ENCODE measurements around the gene PTCD1. TPM values are rescaled to one million over a fixed set of nuclear protein-coding genes. Genes with fewer than 3 reads are reported as not detected.
"Not testable (repeated sequence)": the region's sequence is repeated elsewhere in the genome, so short reads cannot be mapped to it uniquely, and the experiment has no call there.

PTCD1 gene
- total RNA-seq, 2 experiments from 2014 or later = 5.8 to 8.9 TPM

DNA sequence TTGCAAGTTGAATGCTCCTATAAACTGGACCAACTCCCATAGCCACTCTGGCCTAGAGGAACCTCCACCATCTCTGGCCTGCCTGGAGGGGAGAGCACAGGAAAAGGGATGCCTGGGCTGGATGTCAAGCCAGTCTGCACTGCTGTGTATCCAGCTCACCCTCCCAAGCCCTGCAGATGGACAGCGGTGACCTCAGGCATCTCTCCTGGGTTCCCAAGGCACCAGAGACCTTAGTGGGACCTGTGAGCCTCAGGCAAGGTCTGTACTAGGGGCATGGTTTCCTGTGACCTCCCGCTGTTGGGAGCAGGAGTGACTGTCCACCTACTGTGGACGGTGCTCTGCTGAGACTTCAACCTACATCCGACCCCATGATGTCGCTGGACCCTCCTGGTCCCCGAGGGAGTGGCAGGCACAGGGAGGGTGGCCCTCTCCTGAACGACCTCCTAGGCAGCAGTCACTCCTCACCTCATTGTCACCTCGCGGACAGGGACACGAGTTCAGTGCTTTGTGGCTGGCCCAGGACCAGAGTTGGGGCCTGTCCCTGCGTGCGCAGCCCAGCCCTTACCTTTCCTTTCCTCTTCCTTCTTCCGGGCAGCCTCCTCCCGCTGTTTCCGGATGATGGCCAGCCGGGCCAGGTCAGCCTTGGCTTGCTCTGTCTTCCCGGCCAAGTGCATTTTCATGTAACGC lies 41.2 kb downstream of the PTCD1 start:
- DNase-seq = no peak
- CTCF ChIA-PET = no interaction called here
- Mint-ChIP-seq H3K4me1 (peaks cover 12% of the 10 kb centered on the region), H3K36me3 (peaks cover 53% of the 10 kb centered on the region), H3K27ac (peak overlapping the region; percentile 25), H3K27me3 (no peaks in the 10 kb centered on the region), H3K9me3 (ENCODE audit: low read depth) (no peaks in the 10 kb centered on the region), H3K4me3 (no peak overlapping the region)
- ATAC-seq = no peak

DNA sequence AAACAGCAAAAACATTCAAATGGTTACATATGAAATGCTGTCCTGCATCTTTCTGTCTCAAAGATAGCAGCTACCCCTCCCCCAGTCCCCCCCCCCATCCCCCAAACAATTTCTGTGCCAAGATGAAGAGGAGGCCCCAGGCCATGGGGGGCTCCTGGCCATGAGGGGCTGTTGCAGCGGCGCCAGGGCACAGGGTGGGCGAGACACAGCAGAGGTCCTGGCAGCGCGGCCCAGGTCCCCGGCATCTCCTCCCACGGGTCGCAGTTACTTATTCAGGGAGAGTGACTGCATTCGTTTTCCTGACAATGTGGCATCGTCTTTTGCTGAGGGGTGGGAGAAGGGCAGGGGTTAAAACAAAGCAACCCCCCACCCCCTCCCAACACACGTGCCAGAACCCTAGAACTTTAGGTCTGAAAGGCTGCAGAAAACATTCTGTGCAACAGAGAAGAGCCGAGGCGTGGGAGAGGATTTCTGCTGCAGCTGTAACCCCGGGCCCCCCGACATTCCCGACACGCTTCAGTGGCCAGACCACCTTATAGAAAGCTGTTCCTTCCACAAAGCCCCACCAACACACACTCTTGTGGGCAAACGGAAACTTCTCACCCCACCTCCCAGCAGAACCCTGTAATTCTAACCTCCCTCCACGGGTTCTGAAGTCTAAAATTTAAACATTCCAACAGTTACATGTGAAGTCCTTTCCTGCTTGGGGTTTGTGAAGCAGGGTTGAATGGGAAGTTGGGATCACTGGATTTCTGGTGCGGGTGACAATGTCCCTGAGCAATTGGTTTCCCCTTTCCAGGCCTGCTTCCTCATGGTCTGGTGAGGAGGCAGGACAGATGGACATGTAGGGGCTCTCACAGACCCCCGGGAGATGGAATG lies 41.9 kb downstream of the PTCD1 start:
- no peaks in the 10 kb centered on the region for H3K9me3 Mint-ChIP-seq (ENCODE audit: low read depth)
- DNase-seq (no peak), ATAC-seq (no peak)
- peaks cover 54% of the 10 kb centered on the region for H3K36me3 Mint-ChIP-seq
- peak overlapping the region; percentile 5 for H3K27ac Mint-ChIP-seq
- H3K4me1 Mint-ChIP-seq = peaks cover 16% of the 10 kb centered on the region
- H3K27me3 Mint-ChIP-seq = no peaks in the 10 kb centered on the region
- CTCF ChIA-PET = no interaction called here
- H3K4me3 Mint-ChIP-seq = no peak overlapping the region

DNA sequence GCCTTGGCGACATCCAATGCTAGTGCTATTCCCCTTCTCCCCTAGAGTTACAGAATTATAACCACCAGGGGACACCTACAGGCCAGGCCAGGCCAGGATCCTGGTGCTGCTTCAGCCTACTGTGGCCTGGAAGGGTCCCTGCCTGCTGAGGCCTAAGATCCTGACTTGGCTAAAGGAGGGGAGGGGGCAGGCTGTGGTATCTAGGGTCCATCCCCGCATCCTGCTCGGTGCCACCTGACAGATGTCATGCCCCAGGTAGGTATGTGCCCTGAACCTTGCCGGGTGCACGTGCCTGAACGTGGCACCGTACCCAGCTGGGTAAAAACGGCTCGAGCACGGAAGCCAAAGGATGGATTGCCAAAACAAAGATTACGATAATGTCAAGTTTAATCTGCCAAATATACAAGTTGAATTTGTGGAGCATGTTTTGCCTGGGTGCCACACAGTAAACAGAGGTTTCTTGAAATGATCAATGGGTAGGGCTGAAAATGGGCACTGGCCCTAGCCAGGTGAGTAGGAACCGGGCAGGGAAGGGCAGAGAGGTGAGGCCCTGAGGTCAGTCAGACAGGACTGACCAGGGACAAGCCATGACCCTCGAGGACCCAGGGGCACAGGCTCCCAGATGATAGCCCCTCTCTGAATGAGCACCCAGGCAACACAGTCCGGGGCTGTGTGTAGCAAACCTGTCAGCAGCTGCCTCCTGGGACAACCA lies 42.8 kb downstream of the PTCD1 start:
- DNase-seq (no peak), ATAC-seq (no peak)
- Mint-ChIP-seq H3K36me3 (peaks cover 55% of the 10 kb centered on the region), H3K27me3 (no peaks in the 10 kb centered on the region), H3K4me3 (no peak overlapping the region), H3K27ac (peak overlapping the region; percentile 37), H3K9me3 (ENCODE audit: low read depth) (no peaks in the 10 kb centered on the region), H3K4me1 (peaks cover 22% of the 10 kb centered on the region)
- CTCF ChIA-PET = no interaction called here

DNA sequence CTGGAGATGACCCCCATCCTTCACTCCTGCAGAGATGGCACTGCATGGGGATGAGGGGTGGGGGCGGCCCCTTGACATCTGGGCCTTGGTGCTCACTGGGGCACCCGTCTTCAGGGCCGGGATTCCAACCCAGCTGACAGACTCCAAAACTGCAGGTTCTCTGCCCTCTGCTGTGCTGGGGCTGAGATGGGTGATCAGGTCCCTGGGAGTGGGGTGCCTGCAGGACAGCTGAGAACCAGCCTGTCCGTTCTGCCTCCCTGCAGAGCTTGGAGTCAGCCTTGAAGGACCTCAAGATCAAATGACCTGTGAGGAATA lies 44.5 kb downstream of the PTCD1 start:
- H3K4me1 Mint-ChIP-seq = peaks cover 24% of the 10 kb centered on the region
- H3K4me3 Mint-ChIP-seq = no peak overlapping the region
- H3K9me3 Mint-ChIP-seq (ENCODE audit: low read depth) = no peaks in the 10 kb centered on the region
- CTCF ChIA-PET = interaction anchor here (0.8 to 3.1 kb wide), 2 partner anchors 11 to 13 kb away, joined by 3 to 17 read pairs; no protein-coding TSS in a partner anchor
- peak overlapping the region; percentile 84 for H3K27ac Mint-ChIP-seq
- ATAC-seq (no peak), DNase-seq (no peak)
- H3K27me3 Mint-ChIP-seq = no peaks in the 10 kb centered on the region
- peaks cover 58% of the 10 kb centered on the region for H3K36me3 Mint-ChIP-seq

- no peak for DNase-seq
- peak overlapping the region; percentile 84 for H3K27ac Mint-ChIP-seq
- no peak for ATAC-seq
- H3K9me3 Mint-ChIP-seq (ENCODE audit: low read depth) = no peaks in the 10 kb centered on the region
- CTCF ChIA-PET = interaction anchor here (0.8 to 3.1 kb wide), 3 partner anchors 12 to 14 kb away, joined by 3 to 17 read pairs (median 3); no protein-coding TSS in a partner anchor
- H3K4me3 Mint-ChIP-seq = peak overlapping the region; percentile 55
- peaks cover 55% of the 10 kb centered on the region for H3K36me3 Mint-ChIP-seq
- H3K4me1 Mint-ChIP-seq = peaks cover 24% of the 10 kb centered on the region
- no peaks in the 10 kb centered on the region for H3K27me3 Mint-ChIP-seq
Measured at GRCh38 chr7:99393355-99394187, 45.0 kb downstream of the PTCD1 start.

DNA sequence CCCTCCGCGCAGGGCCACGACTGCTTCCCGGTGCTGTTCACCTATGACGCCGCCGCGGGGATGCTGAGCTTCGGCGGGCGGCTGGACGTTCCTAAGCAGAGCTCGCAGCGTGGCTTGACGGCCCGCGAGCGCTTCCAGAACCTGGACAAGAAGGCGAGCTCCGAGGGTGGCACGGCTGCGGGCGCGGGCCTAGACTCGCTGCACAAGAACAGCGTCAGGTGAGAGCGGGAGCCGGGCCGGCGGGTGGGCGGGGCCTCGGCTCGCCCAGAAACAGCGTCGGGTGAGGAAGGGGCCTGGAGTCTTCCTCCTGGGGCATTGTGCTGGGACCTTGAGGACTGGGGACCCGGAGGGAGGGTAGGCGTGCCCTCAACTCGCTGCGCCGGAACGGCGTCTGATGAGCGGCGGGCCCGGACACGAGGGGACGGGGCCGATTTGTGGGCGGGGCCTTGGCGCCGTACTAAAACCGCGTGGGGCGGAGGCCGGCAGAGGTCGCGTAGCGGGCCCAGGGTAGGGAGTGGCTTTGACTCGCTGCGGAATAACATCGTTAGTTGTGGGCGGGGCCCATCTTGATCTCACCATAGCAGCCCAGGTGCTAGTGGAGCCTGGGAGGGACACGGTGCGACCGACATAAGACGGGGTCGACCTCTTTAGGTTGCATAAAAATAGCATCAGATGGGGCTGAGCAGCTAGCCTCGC lies 45.8 kb downstream of the PTCD1 start:
- CTCF ChIA-PET = interaction anchor here (1.0 to 3.1 kb wide), 2 partner anchors 12 to 14 kb away, joined by 3 to 17 read pairs; no protein-coding TSS in a partner anchor
- Mint-ChIP-seq H3K27me3 (no peaks in the 10 kb centered on the region), H3K9me3 (ENCODE audit: low read depth) (no peaks in the 10 kb centered on the region), H3K4me1 (peaks cover 24% of the 10 kb centered on the region), H3K27ac (peak overlapping the region; percentile 84), H3K4me3 (peak overlapping the region; percentile 55), H3K36me3 (peaks cover 58% of the 10 kb centered on the region)
- ATAC-seq (peak; percentile 92), DNase-seq (peak; percentile 88)

- CTCF ChIA-PET = interaction anchor here (0.7 to 3.1 kb wide), 3 partner anchors 9 to 18 kb away, joined by 3 to 17 read pairs (median 3); partner anchors contain the start of gene ARPC1B
- peak overlapping the region; percentile 65 for H3K27ac Mint-ChIP-seq
- no peak for ATAC-seq
- H3K9me3 Mint-ChIP-seq (ENCODE audit: low read depth) = no peaks in the 10 kb centered on the region
- peaks cover 24% of the 10 kb centered on the region for H3K4me1 Mint-ChIP-seq
- H3K27me3 Mint-ChIP-seq = no peaks in the 10 kb centered on the region
- peak overlapping the region; percentile 18 for H3K4me3 Mint-ChIP-seq
- peaks cover 55% of the 10 kb centered on the region for H3K36me3 Mint-ChIP-seq
- no peak for DNase-seq
Measured at GRCh38 chr7:99392046-99392445, 46.6 kb downstream of the PTCD1 start.

DNA sequence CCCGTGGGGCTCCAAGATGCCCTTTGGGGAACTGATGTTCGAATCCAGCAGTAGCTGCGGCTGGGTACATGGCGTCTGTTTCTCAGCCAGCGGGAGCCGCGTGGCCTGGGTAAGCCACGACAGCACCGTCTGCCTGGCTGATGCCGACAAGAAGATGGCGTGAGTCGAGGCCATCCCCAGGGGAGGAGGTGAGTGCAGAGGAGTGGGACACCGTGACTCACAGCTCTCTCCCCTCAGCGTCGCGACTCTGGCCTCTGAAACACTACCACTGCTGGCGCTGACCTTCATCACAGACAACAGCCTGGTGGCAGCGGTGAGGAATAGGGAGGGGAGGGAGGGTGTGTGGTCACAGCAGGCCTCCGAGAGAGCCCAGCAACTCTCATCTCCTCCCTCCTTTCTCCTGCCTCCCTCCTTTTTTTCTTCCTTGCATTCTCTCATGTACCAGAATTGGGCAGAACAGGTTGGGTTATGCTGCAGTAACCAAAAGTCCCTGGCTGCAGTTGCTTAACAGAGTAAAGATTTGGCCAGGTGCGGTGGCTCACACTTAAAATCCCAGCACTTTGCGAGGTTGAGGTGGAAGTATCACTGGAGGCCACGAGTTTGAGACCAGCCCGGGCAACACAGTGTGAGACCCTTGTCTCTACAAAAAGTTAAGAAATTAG lies 47.5 kb downstream of the PTCD1 start:
- CTCF ChIA-PET = interaction anchor here (0.7 to 1.4 kb wide), 5 partner anchors 10 to 42 kb away, joined by 3 to 4 read pairs (median 3); partner anchors contain the start of genes ARPC1B and BUD31
- no peak for ATAC-seq
- Mint-ChIP-seq H3K27ac (no peak overlapping the region), H3K27me3 (no peaks in the 10 kb centered on the region), H3K4me3 (no peak overlapping the region), H3K36me3 (peaks cover 58% of the 10 kb centered on the region), H3K9me3 (ENCODE audit: low read depth) (no peaks in the 10 kb centered on the region), H3K4me1 (peaks cover 24% of the 10 kb centered on the region)
- DNase-seq = no peak

- Mint-ChIP-seq H3K4me1 (peaks cover 27% of the 10 kb centered on the region), H3K36me3 (peaks cover 52% of the 10 kb centered on the region), H3K9me3 (ENCODE audit: low read depth) (no peaks in the 10 kb centered on the region), H3K27me3 (no peaks in the 10 kb centered on the region), H3K27ac (no peak overlapping the region), H3K4me3 (no peak overlapping the region)
- DNase-seq (no peak), ATAC-seq (no peak)
- CTCF ChIA-PET = interaction anchor here (1.3 to 1.4 kb wide), 3 partner anchors 19 to 30 kb away, joined by 3 to 4 read pairs (median 3); partner anchors contain the start of gene BUD31
Measured at GRCh38 chr7:99389772-99390171, 48.8 kb downstream of the PTCD1 start.

GRCh38 chr7:99387912-99388311 lies 50.7 kb downstream of the PTCD1 start:
- ATAC-seq = no peak
- peaks cover 46% of the 10 kb centered on the region for H3K36me3 Mint-ChIP-seq
- no peak for DNase-seq
- H3K9me3 Mint-ChIP-seq (ENCODE audit: low read depth) = no peaks in the 10 kb centered on the region
- no peak overlapping the region for H3K27ac Mint-ChIP-seq
- H3K27me3 Mint-ChIP-seq = no peaks in the 10 kb centered on the region
- CTCF ChIA-PET = interaction anchor here (2.1 kb wide), 1 partner anchor 23 kb away, joined by 10 read pairs; no protein-coding TSS in a partner anchor
- H3K4me3 Mint-ChIP-seq = no peak overlapping the region
- H3K4me1 Mint-ChIP-seq = peaks cover 34% of the 10 kb centered on the region

GRCh38 chr7:99387239-99387635 lies 51.4 kb downstream of the PTCD1 start:
- peaks cover 45% of the 10 kb centered on the region for H3K36me3 Mint-ChIP-seq
- H3K4me1 Mint-ChIP-seq = peaks cover 30% of the 10 kb centered on the region
- CTCF ChIA-PET = interaction anchor here (0.9 to 2.1 kb wide), 6 partner anchors 9 to 22 kb away, joined by 3 to 10 read pairs (median 3); partner anchors contain the start of genes BUD31 and PDAP1
- H3K27ac Mint-ChIP-seq; H3K27me3 Mint-ChIP-seq; H3K4me3 Mint-ChIP-seq; ATAC-seq; H3K9me3 Mint-ChIP-seq (ENCODE audit: low read depth); DNase-seq: not testable (repeated sequence)
